Measurements from ENCODE around the gene PCDH15. TPM values are rescaled to one million over a fixed set of nuclear protein-coding genes. Genes with fewer than 3 reads are reported as not detected.

The PCDH15 gene
- total RNA-seq, 1 donor from 2014 or later = 0.52 TPM

DNA sequence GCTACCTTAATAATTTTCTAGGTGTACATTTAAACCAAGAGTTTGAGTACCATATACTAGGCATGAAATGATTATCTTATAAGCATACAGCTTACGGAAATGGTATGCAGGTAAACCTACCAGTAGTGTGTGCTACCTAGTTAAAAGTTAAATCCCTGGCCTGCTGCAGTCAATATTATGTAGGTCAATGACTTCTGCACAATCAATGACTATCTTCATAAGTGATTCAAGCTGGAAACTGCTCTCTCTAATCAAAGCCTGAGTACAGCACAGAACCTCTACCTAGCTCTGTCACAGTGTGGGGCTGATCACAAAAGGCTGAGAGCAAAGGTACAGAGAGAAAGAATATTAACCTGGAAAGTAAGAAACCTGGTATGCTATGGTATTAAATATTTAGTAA lies 733.7 kb downstream of the PCDH15 start:
- H3K9ac ChIP-seq (ENCODE audit: low read depth in 1 of 3, low read length in 3 of 3) = no peak overlapping the region
- H3K9me3 ChIP-seq (ENCODE audit: control insufficient read depth in 3 of 3, low read length in 3 of 3) = no peaks in the 10 kb centered on the region
- H3K36me3 ChIP-seq (ENCODE audit: control insufficient read depth in 3 of 3, insufficient read depth in 3 of 3, low read length in 3 of 3) = no peaks in the 10 kb centered on the region
- H3K4me3 ChIP-seq (ENCODE audit: low read length in 3 of 3) = no peak overlapping the region
- H3K27ac ChIP-seq (ENCODE audit: low read depth, low read length) = no peak overlapping the region
- no peaks in the 10 kb centered on the region for H3K27me3 ChIP-seq (ENCODE audit: control insufficient read depth in 3 of 3, insufficient read depth in 3 of 3, low read length in 3 of 3)
- H3K4me1 ChIP-seq (ENCODE audit: control insufficient read depth in 3 of 3, insufficient read depth in 3 of 3, low read length in 3 of 3) = no peaks in the 10 kb centered on the region

GRCh38 chr10:54066646-54067045 lies 734.4 kb downstream of the PCDH15 start:
- Histone ChIP-seq H3K27me3 (ENCODE audit: control insufficient read depth in 3 of 3, insufficient read depth in 3 of 3, low read length in 3 of 3) (no peaks in the 10 kb centered on the region), H3K27ac (ENCODE audit: low read depth, low read length) (no peak overlapping the region), H3K9me3 (ENCODE audit: control insufficient read depth in 3 of 3, low read length in 3 of 3) (no peaks in the 10 kb centered on the region), H3K4me1 (ENCODE audit: control insufficient read depth in 3 of 3, insufficient read depth in 3 of 3, low read length in 3 of 3) (no peaks in the 10 kb centered on the region), H3K4me3 (ENCODE audit: low read length in 3 of 3) (no peak overlapping the region), H3K9ac (ENCODE audit: low read depth in 1 of 3, low read length in 3 of 3) (no peak overlapping the region), H3K36me3 (ENCODE audit: control insufficient read depth in 3 of 3, insufficient read depth in 3 of 3, low read length in 3 of 3) (no peaks in the 10 kb centered on the region)

DNA sequence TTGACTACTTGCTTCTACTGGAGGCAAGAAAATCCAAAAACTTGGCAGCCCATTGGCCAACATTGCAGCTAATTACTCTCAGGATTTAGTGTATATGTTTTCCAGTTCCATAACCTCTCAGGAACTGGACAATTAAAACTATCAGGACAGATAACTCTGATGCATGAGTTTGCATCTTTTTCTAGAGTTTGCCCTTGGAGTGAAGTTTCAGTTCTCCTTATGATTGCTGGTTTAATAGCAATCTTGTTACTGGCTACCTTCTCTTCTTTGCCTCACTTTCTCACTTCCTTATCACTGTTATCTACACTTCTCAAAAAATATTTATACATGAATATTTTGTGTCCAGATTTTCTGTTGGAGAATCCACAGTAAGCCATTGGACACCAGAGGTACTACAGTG lies 735.9 kb downstream of the PCDH15 start:
- no peak overlapping the region for H3K4me3 ChIP-seq (ENCODE audit: low read length in 3 of 3)
- H3K27ac ChIP-seq (ENCODE audit: low read depth, low read length) = no peak overlapping the region
- H3K27me3 ChIP-seq (ENCODE audit: control insufficient read depth in 3 of 3, insufficient read depth in 3 of 3, low read length in 3 of 3) = no peaks in the 10 kb centered on the region
- no peaks in the 10 kb centered on the region for H3K4me1 ChIP-seq (ENCODE audit: control insufficient read depth in 3 of 3, insufficient read depth in 3 of 3, low read length in 3 of 3)
- no peaks in the 10 kb centered on the region for H3K36me3 ChIP-seq (ENCODE audit: control insufficient read depth in 3 of 3, insufficient read depth in 3 of 3, low read length in 3 of 3)
- no peaks in the 10 kb centered on the region for H3K9me3 ChIP-seq (ENCODE audit: control insufficient read depth in 3 of 3, low read length in 3 of 3)
- no peak overlapping the region for H3K9ac ChIP-seq (ENCODE audit: low read depth in 1 of 3, low read length in 3 of 3)

DNA sequence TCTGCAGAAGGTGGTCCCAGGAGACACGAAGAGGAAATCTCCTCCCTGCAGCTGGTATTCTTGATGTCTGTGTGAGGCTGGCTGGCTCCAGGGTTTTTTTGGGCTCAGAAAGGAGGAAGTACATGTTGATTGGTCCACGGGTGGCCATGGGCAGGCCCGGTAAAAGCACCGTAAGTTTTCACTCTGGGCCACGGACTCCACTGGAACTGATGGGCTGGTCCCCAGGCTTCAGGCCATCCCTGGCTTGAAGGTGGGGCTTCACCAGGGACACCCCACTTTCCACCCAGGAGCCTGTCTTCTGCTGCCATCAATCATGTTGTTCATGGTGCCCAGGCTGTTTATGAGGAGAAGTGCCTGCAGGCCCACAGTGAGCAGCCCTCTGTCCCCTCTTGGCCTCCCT lies 736.8 kb downstream of the PCDH15 start:
- no peaks in the 10 kb centered on the region for H3K36me3 ChIP-seq (ENCODE audit: control insufficient read depth in 3 of 3, insufficient read depth in 3 of 3, low read length in 3 of 3)
- no peak overlapping the region for H3K9ac ChIP-seq (ENCODE audit: low read depth in 1 of 3, low read length in 3 of 3)
- H3K9me3 ChIP-seq (ENCODE audit: control insufficient read depth in 3 of 3, low read length in 3 of 3) = no peaks in the 10 kb centered on the region
- no peak overlapping the region for H3K27ac ChIP-seq (ENCODE audit: low read depth, low read length)
- no peak overlapping the region for H3K4me3 ChIP-seq (ENCODE audit: low read length in 3 of 3)
- H3K27me3 ChIP-seq (ENCODE audit: control insufficient read depth in 3 of 3, insufficient read depth in 3 of 3, low read length in 3 of 3) = no peaks in the 10 kb centered on the region
- no peaks in the 10 kb centered on the region for H3K4me1 ChIP-seq (ENCODE audit: control insufficient read depth in 3 of 3, insufficient read depth in 3 of 3, low read length in 3 of 3)

GRCh38 chr10:54063514-54063913 lies 737.5 kb downstream of the PCDH15 start:
- no peak overlapping the region for H3K4me3 ChIP-seq (ENCODE audit: low read length in 3 of 3)
- H3K4me1 ChIP-seq (ENCODE audit: control insufficient read depth in 3 of 3, insufficient read depth in 3 of 3, low read length in 3 of 3) = no peaks in the 10 kb centered on the region
- H3K36me3 ChIP-seq (ENCODE audit: control insufficient read depth in 3 of 3, insufficient read depth in 3 of 3, low read length in 3 of 3) = no peaks in the 10 kb centered on the region
- H3K9me3 ChIP-seq (ENCODE audit: control insufficient read depth in 3 of 3, low read length in 3 of 3) = no peaks in the 10 kb centered on the region
- no peak overlapping the region for H3K9ac ChIP-seq (ENCODE audit: low read depth in 1 of 3, low read length in 3 of 3)
- H3K27me3 ChIP-seq (ENCODE audit: control insufficient read depth in 3 of 3, insufficient read depth in 3 of 3, low read length in 3 of 3) = no peaks in the 10 kb centered on the region
- H3K27ac ChIP-seq (ENCODE audit: low read depth, low read length) = no peak overlapping the region

GRCh38 chr10:54060572-54060971 lies 740.5 kb downstream of the PCDH15 start:
- Histone ChIP-seq H3K27ac (ENCODE audit: low read depth, low read length) (no peak overlapping the region), H3K4me3 (ENCODE audit: low read length in 3 of 3) (no peak overlapping the region), H3K4me1 (ENCODE audit: control insufficient read depth in 3 of 3, insufficient read depth in 3 of 3, low read length in 3 of 3) (no peaks in the 10 kb centered on the region), H3K9ac (ENCODE audit: low read depth in 1 of 3, low read length in 3 of 3) (no peak overlapping the region), H3K27me3 (ENCODE audit: control insufficient read depth in 3 of 3, insufficient read depth in 3 of 3, low read length in 3 of 3) (no peaks in the 10 kb centered on the region), H3K36me3 (ENCODE audit: control insufficient read depth in 3 of 3, insufficient read depth in 3 of 3, low read length in 3 of 3) (no peaks in the 10 kb centered on the region), H3K9me3 (ENCODE audit: control insufficient read depth in 3 of 3, low read length in 3 of 3) (no peaks in the 10 kb centered on the region)

- H3K9ac ChIP-seq (ENCODE audit: low read depth in 1 of 3, low read length in 3 of 3) = no peak overlapping the region
- H3K9me3 ChIP-seq (ENCODE audit: control insufficient read depth in 3 of 3, low read length in 3 of 3) = no peaks in the 10 kb centered on the region
- no peaks in the 10 kb centered on the region for H3K4me1 ChIP-seq (ENCODE audit: control insufficient read depth in 3 of 3, insufficient read depth in 3 of 3, low read length in 3 of 3)
- no peak overlapping the region for H3K27ac ChIP-seq (ENCODE audit: low read depth, low read length)
- no peaks in the 10 kb centered on the region for H3K27me3 ChIP-seq (ENCODE audit: control insufficient read depth in 3 of 3, insufficient read depth in 3 of 3, low read length in 3 of 3)
- no peak overlapping the region for H3K4me3 ChIP-seq (ENCODE audit: low read length in 3 of 3)
- H3K36me3 ChIP-seq (ENCODE audit: control insufficient read depth in 3 of 3, insufficient read depth in 3 of 3, low read length in 3 of 3) = no peaks in the 10 kb centered on the region
Observed at GRCh38 chr10:54057357-54057756, 743.7 kb downstream of the PCDH15 start.

DNA sequence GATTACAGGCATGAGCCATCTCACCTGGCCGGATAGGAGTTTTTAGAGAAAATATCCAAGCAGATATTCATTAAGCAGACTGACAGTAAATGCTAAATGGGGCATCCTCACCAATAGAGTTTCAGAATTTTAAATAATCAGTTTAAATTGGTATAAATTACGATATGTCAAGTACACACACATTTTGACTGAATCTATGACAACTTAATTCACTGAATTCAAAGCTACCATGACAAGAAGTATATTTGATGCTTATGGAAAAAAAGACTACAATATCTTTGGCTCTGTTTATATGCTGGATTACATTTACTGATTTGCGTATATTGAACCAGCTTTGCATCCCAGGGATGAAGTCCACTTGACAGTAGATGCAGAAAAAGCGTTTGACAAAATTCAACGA lies 774.7 kb downstream of the PCDH15 start:
- H3K9me3 ChIP-seq (ENCODE audit: control insufficient read depth in 3 of 3, low read length in 3 of 3) = no peaks in the 10 kb centered on the region
- H3K36me3 ChIP-seq (ENCODE audit: control insufficient read depth in 3 of 3, insufficient read depth in 3 of 3, low read length in 3 of 3) = no peaks in the 10 kb centered on the region
- H3K27me3 ChIP-seq (ENCODE audit: control insufficient read depth in 3 of 3, insufficient read depth in 3 of 3, low read length in 3 of 3) = no peaks in the 10 kb centered on the region
- H3K9ac ChIP-seq (ENCODE audit: low read depth in 1 of 3, low read length in 3 of 3) = no peak overlapping the region
- no peaks in the 10 kb centered on the region for H3K4me1 ChIP-seq (ENCODE audit: control insufficient read depth in 3 of 3, insufficient read depth in 3 of 3, low read length in 3 of 3)
- no peak overlapping the region for H3K4me3 ChIP-seq (ENCODE audit: low read length in 3 of 3)
- H3K27ac ChIP-seq (ENCODE audit: low read depth, low read length) = no peak overlapping the region

DNA sequence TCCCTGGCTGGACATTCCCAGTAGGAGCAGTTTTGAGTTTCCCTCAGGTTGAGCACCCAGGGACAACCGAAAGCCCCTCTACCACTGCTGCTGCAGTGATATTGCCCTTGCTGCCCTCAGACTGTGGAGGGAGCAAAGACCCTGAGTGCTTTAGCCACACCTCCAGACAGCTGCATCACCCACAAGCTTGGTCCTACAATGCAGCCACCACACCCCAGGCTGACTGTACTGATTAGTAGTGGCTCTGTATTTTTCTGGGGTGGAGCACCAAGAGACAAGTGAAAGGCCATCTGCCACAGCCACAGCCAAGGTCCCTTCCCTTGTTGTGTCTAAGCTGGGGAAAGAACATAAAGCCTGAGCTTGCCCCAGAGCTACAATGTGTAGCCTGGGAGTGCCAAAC lies 789.9 kb downstream of the PCDH15 start:
- Histone ChIP-seq H3K4me1 (ENCODE audit: control insufficient read depth in 3 of 3, insufficient read depth in 3 of 3, low read length in 3 of 3) (no peaks in the 10 kb centered on the region), H3K36me3 (ENCODE audit: control insufficient read depth in 3 of 3, insufficient read depth in 3 of 3, low read length in 3 of 3) (no peaks in the 10 kb centered on the region), H3K27me3 (ENCODE audit: control insufficient read depth in 3 of 3, insufficient read depth in 3 of 3, low read length in 3 of 3) (peaks cover 0 to 2% (median 0%) of the 10 kb centered on the region in 3 donors), H3K27ac (ENCODE audit: low read depth, low read length) (no peak overlapping the region), H3K9ac (ENCODE audit: low read depth in 1 of 3, low read length in 3 of 3) (no peak overlapping the region), H3K9me3 (ENCODE audit: control insufficient read depth in 3 of 3, low read length in 3 of 3) (no peaks in the 10 kb centered on the region), H3K4me3 (ENCODE audit: low read length in 3 of 3) (no peak overlapping the region)

GRCh38 chr10:54010337-54010933 lies 790.6 kb downstream of the PCDH15 start:
- Histone ChIP-seq H3K27me3 (ENCODE audit: control insufficient read depth in 3 of 3, insufficient read depth in 3 of 3, low read length in 3 of 3) (peaks cover 0 to 2% (median 0%) of the 10 kb centered on the region in 3 donors), H3K4me1 (ENCODE audit: control insufficient read depth in 3 of 3, insufficient read depth in 3 of 3, low read length in 3 of 3) (no peaks in the 10 kb centered on the region), H3K9ac (ENCODE audit: low read depth in 1 of 3, low read length in 3 of 3) (no peak overlapping the region), H3K27ac (ENCODE audit: low read depth, low read length) (no peak overlapping the region), H3K4me3 (ENCODE audit: low read length in 3 of 3) (no peak overlapping the region), H3K9me3 (ENCODE audit: control insufficient read depth in 3 of 3, low read length in 3 of 3) (no peaks in the 10 kb centered on the region), H3K36me3 (ENCODE audit: control insufficient read depth in 3 of 3, insufficient read depth in 3 of 3, low read length in 3 of 3) (no peaks in the 10 kb centered on the region)

All from skeletal muscle tissue (tissue), 4 donors.